Heart left ventricle (tissue), 16 donors: ENCODE results near the gene FRAT2. TPM values are rescaled to one million over a fixed set of nuclear protein-coding genes. Genes with fewer than 3 reads are reported as not detected.

Source experiments
- ATAC-seq, 4 donors: fragments of 200-7000 bp; cut with Tn5 transposase; one replicate each; pipeline ENCODE4 v1.9.1; 2020 to 2022; ENCODE audit warnings: moderate library complexity in 4 of 4, mild to moderate bottlenecking in 3 of 4, moderate number of reproducible peaks in 1 of 4
- DNase-seq, 5 donors: peaks; one replicate each; pipeline ENCODE4 v3.0.0-alpha.2; 2020
- H3K27ac ChIP-seq, 12 donors: fragments of 200-600 bp; sonication (generic) in 4 of 12; one replicate each; pipeline versions ENCODE4 v1.5.0 to v1.8.0; 2016 to 2022; ENCODE audit warnings: mild to moderate bottlenecking in 2 of 12
- H3K27me3 ChIP-seq, 9 donors: fragments of 200-600 bp; sonication (generic) in 2 of 9; one replicate each; pipeline versions ENCODE4 v1.5.1 to v1.8.0; 2016 to 2022; ENCODE audit warnings: mild to moderate bottlenecking in 3 of 9
- H3K36me3 ChIP-seq, 9 donors: fragments of 200-600 bp; sonication (generic) in 2 of 9; one replicate each; pipeline versions ENCODE4 v1.5.0 to v1.8.0; 2018 to 2022; ENCODE audit warnings: mild to moderate bottlenecking in 2 of 9
- H3K4me1 ChIP-seq, 12 donors: fragments of 200-600 bp; sonication (generic) in 4 of 12; one replicate each; pipeline versions ENCODE4 v1.5.0 to v1.8.0; 2016 to 2022; ENCODE audit warnings: mild to moderate bottlenecking in 3 of 12
- H3K4me3 ChIP-seq, 12 donors: fragments of 200-600 bp; sonication (generic) in 4 of 12; one replicate each; pipeline versions ENCODE4 v1.5.0 to v1.8.0; 2017 to 2022; ENCODE audit warnings: mild to moderate bottlenecking in 9 of 12, moderate library complexity in 4 of 12
- H3K9me3 ChIP-seq, 12 donors: fragments of 200-600 bp; sonication (generic) in 4 of 12; one replicate each; pipeline versions ENCODE4 v1.5.0 to v1.8.0; 2016 to 2022; ENCODE audit warnings: mild to moderate bottlenecking in 1 of 12
- CTCF ChIP-seq, 12 donors: fragments of 200-600 bp; sonication (generic) in 4 of 12; IDR thresholded peaks; one replicate each; pipeline versions ENCODE4 v1.5.0 to v1.8.0; 2018 to 2022; ENCODE audit warnings: antibody characterized with exemption in 12 of 12, mild to moderate bottlenecking in 5 of 12
- POLR2A ChIP-seq, 2 donors: fragments of 450-650 bp; IDR thresholded peaks; one replicate each; pipeline ENCODE4 v1.6.1; 2017; ENCODE audit warnings: antibody characterized with exemption in 2 of 2, mild to moderate bottlenecking in 2 of 2, moderate library complexity in 2 of 2
- whole genome bisulfite sequencing, 4 donors: extraction: QIAGEN DNeasy Blood & Tissue Kit in 2 of 4; methylation state at CpG; one replicate each; pipeline versions ENCODE4 v1.1.5 to v1.1.7; 2013 to 2018; 5-methylcytosine and 5-hydroxymethylcytosine counted together
- intact Hi-C, 10 donors: fragments of 100-400 bp; cut with DNase I; formaldehyde crosslinking; loops; one replicate each; pipeline versions ENCODE4 v1.11.1 to v1.14.2; 2022
- polyA plus RNA-seq, 2 donors: library from polyadenylated mRNA; stranded (reverse); fragments of 200-250 nt; gene quantifications; one replicate each; pipeline ENCODE4 v1.2.3, GENCODE V29; 2013
- total RNA-seq, 9 donors: library from RNA; depleted of rRNA in 2 of 9; stranded (reverse); fragments of >200 nt in 2 of 9; fragmentation: NEBNext Ultra II Directional in 3 of 9; extraction: Animal tissue kit (Norgen Biotek cat#: 25700) in 3 of 9; gene quantifications; one replicate each; pipeline versions ENCODE4 v1.1.0 to v1.2.4, GENCODE V29; 2016 to 2023
- donor health status: ischemic (EF 13 %, LVEDD 7.1; RV severe dilation, severe dysfunction).
- donor health status: healthy with polysubstance abuse.
- donor health status: DM: no; HTN: yes; CAD: no.
- donor health status: DM: no; HTN: no; CAD: no.
- donor health status: ischemic (EF 25% LVEDD 6.9; RV normal size, moderate dysfunction).
- donor health status: ischemic (EF 25% LVEDD 5.7; RV mildly dilated, moderate dysfunction).
- donor health status: healthy.
- donor health status: DM: yes; HTN: yes; CAD: no.
- donor health status: ischemic (EF 35%, LVEDD 5.7; RV mildly dilated, moderate dysfunction).
- donor health status: nonischemic (EF 11% LVEDD 7.7; RV severe dilation, severe dysfunction).
- donor health status: DM: yes; HTN: yes; CAD: no.
- donor health status: PGD.
- donor health status: ischemic (EF 29% LVEDD 5.4; RV normal size, mild dysfunction).
- donor health status: nonischemic (EF 23%, LVEDD 6.1; RV moderate dilation, normal function).

Gene FRAT2
- total and polyA plus RNA-seq, 11 donors, result 3.4 to 12.4 (median 7.3) TPM

GRCh38 chr10:97332591-97333350 lies 1.8 kb downstream of the FRAT2 start:
- 1 to 8% (median 5%) methylated on average over 18 of the region's 18 CpGs for WGBS, 4 donors
- Histone ChIP-seq H3K4me1 (peaks cover 2 to 79% (median 38%) of the 10 kb centered on the region in 12 donors), H3K36me3 (peaks cover 0 to 21% (median 15%) of the 10 kb centered on the region in 9 donors), H3K4me3 (peak overlapping the region; percentile 67 to 100 (median 90)), H3K27ac (peak overlapping the region; percentile 85 to 97 (median 94)), H3K27me3 (no peaks in the 10 kb centered on the region), H3K9me3 (no peaks in the 10 kb centered on the region)
- intact Hi-C loops, result loop anchor here in 9 of 10 donors (1.0 to 5.0 kb wide), 6 partner anchors 13 to 55 kb away; partner anchors contain the start of genes ARHGAP19 (in 4 of the 9) and FRAT1 (in 4 of the 9)
- no peak for TF ChIP-seq POLR2A (IDR thresholded peaks at IDR 0.05)
- TF ChIP-seq CTCF (IDR thresholded peaks at IDR 0.05), result peak in 4 of 12 donors; percentile 42 to 55 (median 46)
- peak in 4 of 5 donors; percentile 35 to 50 (median 41) for DNase-seq
- peak; percentile 25 to 63 (median 50) for ATAC-seq

GRCh38 chr10:97331153-97331703 lies 3.3 kb downstream of the FRAT2 start:
- Histone ChIP-seq H3K4me3 (peak overlapping the region in 6 of 12 donors; percentile 68 to 97 (median 90)), H3K9me3 (no peaks in the 10 kb centered on the region), H3K27ac (peak overlapping the region in 4 of 12 donors; percentile 26 to 97 (median 88)), H3K4me1 (peaks cover 2 to 76% (median 30%) of the 10 kb centered on the region in 12 donors), H3K36me3 (peaks cover 0 to 21% (median 15%) of the 10 kb centered on the region in 9 donors), H3K27me3 (no peaks in the 10 kb centered on the region)
- DNase-seq (no peak), ATAC-seq (no peak)
- TF ChIP-seq POLR2A (IDR thresholded peaks at IDR 0.05) (no peak), CTCF (IDR thresholded peaks at IDR 0.05) (no peak)
- intact Hi-C loops, result loop anchor here in 6 of 10 donors (5.0 kb wide), 3 partner anchors 39 to 54 kb away; partner anchors contain the start of gene ARHGAP19 (in 4 of the 6)
- 64 to 76% (median 69%) methylated on average over 6 of the region's 6 CpGs for WGBS, 4 donors

GRCh38 chr10:97329766-97330165 lies 4.8 kb downstream of the FRAT2 start:
- Histone ChIP-seq H3K27ac (no peak overlapping the region), H3K4me1 (peaks cover 2 to 66% (median 27%) of the 10 kb centered on the region in 12 donors), H3K4me3 (no peak overlapping the region), H3K27me3 (no peaks in the 10 kb centered on the region), H3K36me3 (peaks cover 0 to 21% (median 15%) of the 10 kb centered on the region in 9 donors), H3K9me3 (no peaks in the 10 kb centered on the region)
- intact Hi-C loops, result loop anchor here in 8 of 10 donors (5.0 to 10.0 kb wide), 4 partner anchors 37 to 55 kb away; partner anchors contain the start of gene ARHGAP19 (in 5 of the 8)
- 78 to 82% (median 81%) methylated on average over 5 of the region's 5 CpGs for WGBS, 4 donors
- TF ChIP-seq CTCF (IDR thresholded peaks at IDR 0.05), result no peak
- TF ChIP-seq POLR2A (IDR thresholded peaks at IDR 0.05), result no peak
- ATAC-seq (no peak), DNase-seq (no peak)
